Measurements from ENCODE around the gene FAM163B.

GRCh38 chr9:133583586-133583985 lies 25.6 kb downstream of the FAM163B start:
- TF ChIP-seq, protein P1, sequence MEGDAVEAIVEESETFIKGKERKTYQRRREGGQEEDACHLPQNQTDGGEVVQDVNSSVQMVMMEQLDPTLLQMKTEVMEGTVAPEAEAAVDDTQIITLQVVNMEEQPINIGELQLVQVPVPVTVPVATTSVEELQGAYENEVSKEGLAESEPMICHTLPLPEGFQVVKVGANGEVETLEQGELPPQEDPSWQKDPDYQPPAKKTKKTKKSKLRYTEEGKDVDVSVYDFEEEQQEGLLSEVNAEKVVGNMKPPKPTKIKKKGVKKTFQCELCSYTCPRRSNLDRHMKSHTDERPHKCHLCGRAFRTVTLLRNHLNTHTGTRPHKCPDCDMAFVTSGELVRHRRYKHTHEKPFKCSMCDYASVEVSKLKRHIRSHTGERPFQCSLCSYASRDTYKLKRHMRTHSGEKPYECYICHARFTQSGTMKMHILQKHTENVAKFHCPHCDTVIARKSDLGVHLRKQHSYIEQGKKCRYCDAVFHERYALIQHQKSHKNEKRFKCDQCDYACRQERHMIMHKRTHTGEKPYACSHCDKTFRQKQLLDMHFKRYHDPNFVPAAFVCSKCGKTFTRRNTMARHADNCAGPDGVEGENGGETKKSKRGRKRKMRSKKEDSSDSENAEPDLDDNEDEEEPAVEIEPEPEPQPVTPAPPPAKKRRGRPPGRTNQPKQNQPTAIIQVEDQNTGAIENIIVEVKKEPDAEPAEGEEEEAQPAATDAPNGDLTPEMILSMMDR (IDR thresholded peaks at IDR 0.05): no peak
- TF ChIP-seq E2F4 (CRISPR knock-in tag; IDR thresholded peaks at IDR 0.05; ENCODE audit: borderline replicate concordance, low read depth): no peak
- no peak for TF ChIP-seq PRRX2 (CRISPR knock-in tag; IDR thresholded peaks at IDR 0.05)
- TF ChIP-seq SP1 (CRISPR knock-in tag; conservative IDR thresholded peaks at IDR 0.05): no peak
- TF ChIP-seq GTF2I (CRISPR knock-in tag; conservative IDR thresholded peaks at IDR 0.05): no peak
- TF ChIP-seq ZNF138 (CRISPR knock-in tag; conservative IDR thresholded peaks at IDR 0.05): no peak
- TF ChIP-seq NFYB (CRISPR knock-in tag; conservative IDR thresholded peaks at IDR 0.05; ENCODE audit: low read depth): no peak
- no peak for TF ChIP-seq USF2 (CRISPR knock-in tag; IDR thresholded peaks at IDR 0.05)
- no peak for TF ChIP-seq ESRRA (CRISPR knock-in tag; IDR thresholded peaks at IDR 0.05; ENCODE audit: borderline replicate concordance)
- TF ChIP-seq, protein P2, sequence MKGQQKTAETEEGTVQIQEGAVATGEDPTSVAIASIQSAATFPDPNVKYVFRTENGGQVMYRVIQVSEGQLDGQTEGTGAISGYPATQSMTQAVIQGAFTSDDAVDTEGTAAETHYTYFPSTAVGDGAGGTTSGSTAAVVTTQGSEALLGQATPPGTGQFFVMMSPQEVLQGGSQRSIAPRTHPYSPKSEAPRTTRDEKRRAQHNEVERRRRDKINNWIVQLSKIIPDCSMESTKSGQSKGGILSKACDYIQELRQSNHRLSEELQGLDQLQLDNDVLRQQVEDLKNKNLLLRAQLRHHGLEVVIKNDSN (CRISPR knock-in tag; IDR thresholded peaks at IDR 0.05): no peak
- TF ChIP-seq ETV6 (CRISPR knock-in tag; IDR thresholded peaks at IDR 0.05): no peak

Data from WTC11 (cell line).